ENCODE results near the gene OR6F1. TPM values are rescaled to one million over a fixed set of nuclear protein-coding genes. Genes with fewer than 3 reads are reported as not detected.
A peak's percentile ranks its signal among the peaks of the same experiment; 100 is the strongest.

Gene OR6F1
- total RNA-seq, 1 experiment from 2014 or later, result not detected

GRCh38 chr1:247681288-247681897, 35.1 kb downstream of the OR6F1 start:
- Histone ChIP-seq H3K79me2 (ENCODE audit: low read length) (no peaks in the 10 kb centered on the region), H3K4me3 (ENCODE audit: low read length) (no peak overlapping the region), H3K4me2 (ENCODE audit: low read length) (no peak overlapping the region), H2AFZ (ENCODE audit: low read length) (no peak overlapping the region), H3K4me1 (ENCODE audit: insufficient read depth, low read length) (no peaks in the 10 kb centered on the region), H3F3A (ENCODE audit: low read length, unreplicated experiment) (no peaks in the 10 kb centered on the region), H3K27ac (ENCODE audit: low read length) (no peak overlapping the region), H3K9me2 (replicated peaks; ENCODE audit: low read length) (no peaks in the 10 kb centered on the region), H3K27me3 (ENCODE audit: low read length) (no peaks in the 10 kb centered on the region), H3K36me3 (ENCODE audit: low read depth, low read length) (no peaks in the 10 kb centered on the region), H4K20me1 (ENCODE audit: low read length) (no peaks in the 10 kb centered on the region), H3K9me3 (ENCODE audit: low read length) (no peaks in the 10 kb centered on the region), H3K9ac (ENCODE audit: low read length) (no peak overlapping the region)
- TF ChIP-seq CTCF (conservative IDR thresholded peaks at IDR 0.05; ENCODE audit: low read depth, low read length), result peak; percentile 99
- no peak for TF ChIP-seq EZH2phosphoT487 (IDR thresholded peaks at IDR 0.05; ENCODE audit: borderline replicate concordance, low read length)
- no TSS peak for BruUV-seq (replicated peaks)
- peak; percentile 90 for ATAC-seq
- peak; percentile 98 for DNase-seq
- ChIA-PET CTCF (interaction anchor here (0.6 to 1.0 kb wide), 3 partner anchors 175 to 225 kb away, joined by 3 to 6 read pairs (median 4); partner anchors contain the start of gene TRIM58), POLR2A (ENCODE audit: unreplicated experiment) (interaction anchor here (0.6 kb wide), 2 partner anchors 104 to 1174 kb away, joined by 3 to 4 read pairs; no protein-coding TSS in a partner anchor)
- intact Hi-C loops (cut with micrococcal nuclease), result loop anchor here (1.0 to 10.0 kb wide), 5 partner anchors 131 to 563 kb away; partner anchors contain the start of gene TRIM58

GRCh38 chr1:247680171-247680570, 36.3 kb downstream of the OR6F1 start:
- Histone ChIP-seq H4K20me1 (ENCODE audit: low read length) (no peaks in the 10 kb centered on the region), H2AFZ (ENCODE audit: low read length) (no peak overlapping the region), H3K27ac (ENCODE audit: low read length) (no peak overlapping the region), H3K9ac (ENCODE audit: low read length) (no peak overlapping the region), H3K4me1 (ENCODE audit: insufficient read depth, low read length) (no peaks in the 10 kb centered on the region), H3K9me3 (ENCODE audit: low read length) (no peaks in the 10 kb centered on the region), H3F3A (ENCODE audit: low read length, unreplicated experiment) (no peaks in the 10 kb centered on the region), H3K27me3 (ENCODE audit: low read length) (no peaks in the 10 kb centered on the region), H3K79me2 (ENCODE audit: low read length) (no peaks in the 10 kb centered on the region), H3K36me3 (ENCODE audit: low read depth, low read length) (no peaks in the 10 kb centered on the region), H3K4me3 (ENCODE audit: low read length) (no peak overlapping the region), H3K9me2 (replicated peaks; ENCODE audit: low read length) (no peaks in the 10 kb centered on the region), H3K4me2 (ENCODE audit: low read length) (no peak overlapping the region)
- POLR2A ChIA-PET (ENCODE audit: unreplicated experiment), result no interaction called here
- CTCF ChIA-PET, result interaction anchor here (0.7 kb wide), 1 partner anchor 409 kb away, joined by 3 read pairs; no protein-coding TSS in a partner anchor
- no TSS peak for BruUV-seq (replicated peaks)
- intact Hi-C loops (cut with micrococcal nuclease), result loop anchor here (5.0 to 10.0 kb wide), 2 partner anchors 257 to 565 kb away; no protein-coding TSS in a partner anchor
- no peak for TF ChIP-seq EZH2 (IDR thresholded peaks at IDR 0.05; ENCODE audit: low read length, unreplicated experiment)
- TF ChIP-seq EZH2phosphoT487 (IDR thresholded peaks at IDR 0.05; ENCODE audit: borderline replicate concordance, low read length), result no peak
- TF ChIP-seq CTCF (conservative IDR thresholded peaks at IDR 0.05; ENCODE audit: low read depth, low read length), result no peak
- DNase-seq, result peak; percentile 29
- no peak for ATAC-seq

DNA sequence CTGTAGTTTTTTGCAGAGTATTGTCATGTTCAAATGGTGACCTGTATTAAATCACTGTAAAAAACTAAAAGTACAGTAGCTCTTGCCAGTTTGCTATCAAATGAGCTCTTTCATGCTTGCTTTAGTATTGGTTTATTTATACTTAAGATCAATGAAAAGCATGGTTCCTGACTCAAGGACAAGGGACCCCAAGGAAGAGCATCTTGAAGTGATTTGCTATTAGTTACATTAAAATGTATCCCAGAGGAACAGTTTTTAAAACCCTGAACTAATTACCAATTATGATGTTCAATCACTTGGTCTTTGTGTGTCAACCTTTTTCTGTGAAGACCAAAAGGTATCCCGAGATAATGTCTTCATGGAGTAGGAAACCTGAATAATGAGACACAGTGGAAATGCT, 36.8 kb downstream of the OR6F1 start, which contains the start of gene OR13G1:
TSS of gene OR13G1 (minus strand) at position 101 of the 400 bp plus-strand sequence. CDS start 6,698 bp downstream, outside the sequence.
- Histone ChIP-seq H3K4me2 (ENCODE audit: low read length) (no peak within 1 kb of the TSS), H3F3A (ENCODE audit: low read length, unreplicated experiment) (no peaks in the 10 kb centered on the region), H2AFZ (ENCODE audit: low read length) (no peak within 1 kb of the TSS), H4K20me1 (ENCODE audit: low read length) (no peaks in the 10 kb centered on the region), H3K4me3 (ENCODE audit: low read length) (no peak within 1 kb of the TSS), H3K27me3 (ENCODE audit: low read length) (no peaks in the 10 kb centered on the region), H3K9me2 (replicated peaks; ENCODE audit: low read length) (no peaks in the 10 kb centered on the region), H3K36me3 (ENCODE audit: low read depth, low read length) (no peaks in the 10 kb centered on the region), H3K9ac (ENCODE audit: low read length) (no peak within 1 kb of the TSS), H3K27ac (ENCODE audit: low read length) (no peak within 1 kb of the TSS), H3K79me2 (ENCODE audit: low read length) (no peaks in the 10 kb centered on the region), H3K9me3 (ENCODE audit: low read length) (no peaks in the 10 kb centered on the region), H3K4me1 (ENCODE audit: insufficient read depth, low read length) (no peaks in the 10 kb centered on the region)
- DNase-seq, result no peak
- no peak for ATAC-seq
- BruUV-seq (replicated peaks), result no TSS peak
- ChIA-PET CTCF (no interaction called here), POLR2A (ENCODE audit: unreplicated experiment) (no interaction called here)
- intact Hi-C loops (cut with micrococcal nuclease), result loop anchor here (5.0 to 10.0 kb wide), 3 partner anchors 182 to 565 kb away; no protein-coding TSS in a partner anchor
- no peak for TF ChIP-seq EZH2 (IDR thresholded peaks at IDR 0.05; ENCODE audit: low read length, unreplicated experiment)
- TF ChIP-seq EZH2phosphoT487 (IDR thresholded peaks at IDR 0.05; ENCODE audit: borderline replicate concordance, low read length), result no peak
- TF ChIP-seq CTCF (conservative IDR thresholded peaks at IDR 0.05; ENCODE audit: low read depth, low read length), result no peak

All from PC-3 (cell line).